BLaER1 (cell line): ENCODE results near the gene CEP97.
"Not testable (repeated sequence)": the region's sequence is repeated elsewhere in the genome, so short reads cannot be mapped to it uniquely, and the experiment has no call there.

Source experiments
- H3K27ac ChIP-seq: shearing (Covaris generic); formaldehyde crosslinking; 2 replicates; pipeline ENCODE4 v1.8.1; 2022
- H3K27me3 ChIP-seq: shearing (Covaris generic); formaldehyde crosslinking; 2 replicates; pipeline ENCODE4 v1.8.1; 2022
- H3K36me3 ChIP-seq: shearing (Covaris generic); formaldehyde crosslinking; 2 replicates; pipeline ENCODE4 v1.8.1; 2022
- H3K4me1 ChIP-seq: shearing (Covaris generic); formaldehyde crosslinking; 2 replicates; pipeline ENCODE4 v1.8.1; 2022
- H3K4me2 ChIP-seq: shearing (Covaris generic); formaldehyde crosslinking; 2 replicates; pipeline ENCODE4 v1.8.1; 2022
- H3K4me3 ChIP-seq: shearing (Covaris generic); formaldehyde crosslinking; 2 replicates; pipeline ENCODE4 v1.8.1; 2022
- H3K9ac ChIP-seq: shearing (Covaris generic); formaldehyde crosslinking; 2 replicates; pipeline ENCODE4 v1.8.1; 2022
- H3K9me3 ChIP-seq: shearing (Covaris generic); formaldehyde crosslinking; 2 replicates; pipeline ENCODE4 v1.8.1; 2022
- H4K20me1 ChIP-seq: shearing (Covaris generic); formaldehyde crosslinking; 2 replicates; pipeline ENCODE4 v1.8.1; 2022
- Cebpa-rat ChIP-seq: shearing (Covaris generic); IDR thresholded peaks from 2 replicates; pipeline ENCODE4 v1.8.1; 2022

The CEP97 gene, protein sequence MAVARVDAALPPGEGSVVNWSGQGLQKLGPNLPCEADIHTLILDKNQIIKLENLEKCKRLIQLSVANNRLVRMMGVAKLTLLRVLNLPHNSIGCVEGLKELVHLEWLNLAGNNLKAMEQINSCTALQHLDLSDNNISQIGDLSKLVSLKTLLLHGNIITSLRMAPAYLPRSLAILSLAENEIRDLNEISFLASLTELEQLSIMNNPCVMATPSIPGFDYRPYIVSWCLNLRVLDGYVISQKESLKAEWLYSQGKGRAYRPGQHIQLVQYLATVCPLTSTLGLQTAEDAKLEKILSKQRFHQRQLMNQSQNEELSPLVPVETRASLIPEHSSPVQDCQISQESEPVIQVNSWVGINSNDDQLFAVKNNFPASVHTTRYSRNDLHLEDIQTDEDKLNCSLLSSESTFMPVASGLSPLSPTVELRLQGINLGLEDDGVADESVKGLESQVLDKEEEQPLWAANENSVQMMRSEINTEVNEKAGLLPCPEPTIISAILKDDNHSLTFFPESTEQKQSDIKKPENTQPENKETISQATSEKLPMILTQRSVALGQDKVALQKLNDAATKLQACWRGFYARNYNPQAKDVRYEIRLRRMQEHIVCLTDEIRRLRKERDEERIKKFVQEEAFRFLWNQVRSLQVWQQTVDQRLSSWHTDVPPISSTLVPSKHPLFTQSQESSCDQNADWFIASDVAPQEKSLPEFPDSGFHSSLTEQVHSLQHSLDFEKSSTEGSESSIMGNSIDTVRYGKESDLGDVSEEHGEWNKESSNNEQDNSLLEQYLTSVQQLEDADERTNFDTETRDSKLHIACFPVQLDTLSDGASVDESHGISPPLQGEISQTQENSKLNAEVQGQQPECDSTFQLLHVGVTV

GRCh38 chr3:101724329-101725193 lies at the start of gene CEP97:
CEP97 (plus strand) TSS chr3:101724614; CDS start chr3:101724677, 63 bp downstream.
- Histone ChIP-seq H3K27me3 (no peaks in the 10 kb centered on the region), H3K9ac (peak within 1 kb of the TSS; percentile 83), H3K4me3 (peak within 1 kb of the TSS; percentile 80), H3K9me3 (no peaks in the 10 kb centered on the region), H4K20me1 (no peaks in the 10 kb centered on the region), H3K27ac (peak within 1 kb of the TSS; percentile 78), H3K4me1 (peaks cover 40% of the 10 kb centered on the region), H3K4me2 (peak within 1 kb of the TSS; percentile 74), H3K36me3 (peaks cover 27% of the 10 kb centered on the region)
- TF ChIP-seq Cebpa-rat, result no peak

- Histone ChIP-seq H4K20me1 (peaks cover 56% of the 10 kb centered on the region), H3K27me3 (no peaks in the 10 kb centered on the region), H3K36me3 (peaks cover 31% of the 10 kb centered on the region), H3K4me3 (peak overlapping the region; percentile 89), H3K9ac (peak overlapping the region; percentile 98), H3K4me1 (peaks cover 34% of the 10 kb centered on the region), H3K9me3 (no peaks in the 10 kb centered on the region), H3K4me2 (peak overlapping the region; percentile 70), H3K27ac (peak overlapping the region; percentile 94; the same call in 1 of the 2 replicates)
- TF ChIP-seq Cebpa-rat, result no peak
Measured at GRCh38 chr3:101675709-101676215, 48.7 kb upstream of the CEP97 start.

GRCh38 chr3:101676216-101676764 lies 48.1 kb upstream of the CEP97 start:
- Histone ChIP-seq H4K20me1 (peaks cover 61% of the 10 kb centered on the region), H3K9me3 (no peaks in the 10 kb centered on the region), H3K36me3 (peaks cover 31% of the 10 kb centered on the region), H3K9ac (peak overlapping the region; percentile 98), H3K27me3 (no peaks in the 10 kb centered on the region), H3K4me3 (peak overlapping the region; percentile 89), H3K4me2 (peak overlapping the region; percentile 70), H3K4me1 (peaks cover 34% of the 10 kb centered on the region), H3K27ac (peak overlapping the region; percentile 94)
- no peak for TF ChIP-seq Cebpa-rat

DNA sequence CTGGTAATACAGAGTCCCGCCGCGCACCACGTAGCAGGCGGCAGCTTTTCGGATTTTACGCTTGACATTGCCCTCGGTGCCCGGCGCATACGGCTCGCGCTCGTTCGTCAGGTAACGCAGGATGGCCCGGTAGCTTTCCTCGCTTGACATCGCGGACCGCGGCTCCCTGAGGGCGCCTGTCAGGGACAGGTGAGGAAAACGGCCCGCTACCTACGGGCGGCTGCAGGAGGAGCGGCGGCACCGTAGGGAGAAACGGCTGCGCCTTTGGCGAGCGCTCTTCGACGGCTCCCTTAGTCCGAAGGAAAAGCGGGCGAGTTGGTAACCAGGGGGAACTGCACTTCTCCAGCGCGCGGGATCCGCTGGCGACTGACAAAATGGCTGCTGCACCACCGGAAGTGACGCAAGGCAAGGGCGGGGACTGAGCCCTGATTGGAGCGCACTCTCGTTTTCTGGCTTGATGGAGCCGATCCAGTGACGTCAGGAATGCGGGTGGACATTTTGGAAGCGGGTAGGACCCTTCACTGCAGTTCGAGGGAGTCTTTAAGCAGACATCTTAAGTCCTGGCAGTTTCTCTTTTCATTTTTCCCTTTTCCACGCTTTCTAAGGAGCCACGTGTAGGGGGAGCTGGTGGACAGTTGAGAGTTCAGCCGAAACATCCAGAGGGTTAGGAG lies 47.5 kb upstream of the CEP97 start, which contains the start of gene ZBTB11:
Gene ZBTB11, minus strand, starts transcription at position 368 of the 671 bp plus-strand sequence. Its CDS starts 218 bp downstream, at position 150.
- H3K4me2 ChIP-seq, result peak within 1 kb of the TSS; percentile 70
- peak within 1 kb of the TSS; percentile 98 for H3K9ac ChIP-seq
- peak within 1 kb of the TSS; percentile 94 for H3K27ac ChIP-seq
- peaks cover 62% of the 10 kb centered on the region for H4K20me1 ChIP-seq
- H3K9me3 ChIP-seq, result no peaks in the 10 kb centered on the region
- peaks cover 34% of the 10 kb centered on the region for H3K4me1 ChIP-seq
- H3K36me3 ChIP-seq, result peaks cover 31% of the 10 kb centered on the region
- peak within 1 kb of the TSS; percentile 89 for H3K4me3 ChIP-seq
- TF ChIP-seq Cebpa-rat, result no peak
- H3K27me3 ChIP-seq, result no peaks in the 10 kb centered on the region

DNA sequence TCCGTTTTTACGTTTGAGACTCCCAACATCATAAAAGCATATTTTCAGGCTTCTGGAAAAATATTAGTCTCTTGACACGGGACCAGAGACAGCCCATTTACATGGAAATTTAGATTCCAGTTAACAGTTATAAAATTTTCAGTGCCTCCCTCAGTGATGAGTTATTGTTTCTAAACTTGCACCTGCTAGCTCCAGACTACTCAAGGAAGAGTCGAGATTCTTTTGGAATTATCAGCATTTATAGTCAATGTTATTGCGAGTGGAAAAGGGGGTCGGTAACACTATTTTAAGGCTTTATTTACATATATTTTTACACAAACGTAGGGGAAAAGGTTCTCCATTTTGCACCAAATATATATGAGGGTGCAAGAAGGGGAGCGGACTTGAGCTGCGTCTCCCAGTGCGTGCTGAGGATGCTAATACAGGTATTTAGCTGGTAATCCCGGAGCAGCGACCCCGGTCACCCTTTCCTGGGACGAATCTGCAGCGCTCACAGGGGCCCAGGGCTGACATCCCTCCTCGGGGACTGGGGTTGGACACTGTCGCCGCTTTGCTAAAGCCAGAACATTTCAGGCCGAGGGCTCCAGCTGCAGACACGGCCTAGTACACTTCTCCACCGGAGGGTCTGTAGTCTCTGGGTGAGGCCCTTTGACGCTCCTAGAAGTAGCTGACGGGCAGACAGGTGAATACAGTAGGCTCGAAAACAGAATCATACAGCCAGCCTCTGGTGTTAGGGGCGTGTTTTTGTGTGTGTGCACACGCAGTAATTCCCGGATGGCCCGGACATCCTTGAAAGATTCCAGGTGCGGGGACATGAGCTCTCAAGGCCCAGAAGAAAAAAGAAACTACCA lies 46.8 kb upstream of the CEP97 start:
- H3K36me3 ChIP-seq, result peaks cover 32% of the 10 kb centered on the region
- H4K20me1 ChIP-seq, result peaks cover 62% of the 10 kb centered on the region
- H3K4me3 ChIP-seq, result peak overlapping the region; percentile 89
- H3K4me2 ChIP-seq, result peak overlapping the region; percentile 68
- H3K9me3 ChIP-seq, result no peaks in the 10 kb centered on the region
- TF ChIP-seq Cebpa-rat, result no peak
- peak overlapping the region; percentile 50 for H3K27ac ChIP-seq
- peaks cover 35% of the 10 kb centered on the region for H3K4me1 ChIP-seq
- no peaks in the 10 kb centered on the region for H3K27me3 ChIP-seq
- H3K9ac ChIP-seq, result peak overlapping the region; percentile 98

- H3K27ac ChIP-seq, H3K4me2 ChIP-seq, H3K9ac ChIP-seq, H3K27me3 ChIP-seq, H3K4me3 ChIP-seq, H3K9me3 ChIP-seq: not testable (repeated sequence)
- H3K4me1 ChIP-seq, result peaks cover 42% of the 10 kb centered on the region
- H3K36me3 ChIP-seq, result peaks cover 44% of the 10 kb centered on the region
- peaks cover 62% of the 10 kb centered on the region for H4K20me1 ChIP-seq
Measured at GRCh38 chr3:101678837-101679236, 45.6 kb upstream of the CEP97 start.

- Histone ChIP-seq H3K9ac (no peak overlapping the region), H3K4me1 (peaks cover 42% of the 10 kb centered on the region), H3K27me3 (no peaks in the 10 kb centered on the region), H3K9me3 (no peaks in the 10 kb centered on the region), H4K20me1 (peaks cover 62% of the 10 kb centered on the region), H3K27ac (no peak overlapping the region), H3K4me2 (no peak overlapping the region), H3K4me3 (no peak overlapping the region), H3K36me3 (peaks cover 60% of the 10 kb centered on the region)
- no peak for TF ChIP-seq Cebpa-rat
Measured at GRCh38 chr3:101680466-101680865, 43.9 kb upstream of the CEP97 start.

- no peak for TF ChIP-seq Cebpa-rat
- Histone ChIP-seq H3K27me3 (no peaks in the 10 kb centered on the region), H3K36me3 (peaks cover 57% of the 10 kb centered on the region), H3K27ac (peak overlapping the region; percentile 97), H3K9ac (peak overlapping the region; percentile 99), H3K4me3 (peak overlapping the region; percentile 97), H3K4me1 (peaks cover 37% of the 10 kb centered on the region), H3K9me3 (no peaks in the 10 kb centered on the region), H4K20me1 (peaks cover 61% of the 10 kb centered on the region), H3K4me2 (peak overlapping the region; percentile 95)
Measured at GRCh38 chr3:101685050-101685400, 39.4 kb upstream of the CEP97 start.
